SK-N-MC (cell line): ENCODE data around the gene JCHAIN.
"Not testable (repeated sequence)": the region's sequence is repeated elsewhere in the genome, so short reads cannot be mapped to it uniquely, and the experiment has no call there.

Experiments used
- DNase-seq: peaks from one replicate; pipeline ENCODE4 v3.0.0-alpha.2; 2011; ENCODE audit warnings: low read depth, low spot score
- H3K27ac ChIP-seq: fragments of 200-600 bp; sonication (generic); 2 replicates; pipeline ENCODE4 v1.5.1; 2016; ENCODE audit warnings: mixed run types
- H3K36me3 ChIP-seq: fragments of 200-600 bp; sonication (generic); 2 replicates; pipeline ENCODE4 v1.6.1; 2017; ENCODE audit warnings: antibody characterized with exemption, low read length, mixed read lengths; ENCODE audit not compliant: insufficient read depth
- H3K4me3 ChIP-seq: fragments of 200-600 bp; sonication (generic); 2 replicates; pipeline ENCODE4 v1.5.1; 2016
- H3K9ac ChIP-seq: fragments of 200-600 bp; sonication (generic); 2 replicates; pipeline ENCODE4 v1.8.0; 2017; ENCODE audit warnings: mixed run types, mixed read lengths; ENCODE audit not compliant: insufficient read length
- H3K9me3 ChIP-seq: fragments of 200-600 bp; sonication (generic); 2 replicates; pipeline ENCODE4 v1.6.1; 2017; ENCODE audit warnings: low read depth, mild to moderate bottlenecking, antibody characterized with exemption, low read length, moderate library complexity, mixed read lengths
- EZH2 ChIP-seq: fragments of 200-600 bp; sonication (generic); IDR thresholded peaks from one replicate; pipeline ENCODE4 v1.6.1; 2017; ENCODE audit warnings: antibody characterized with exemption
- FOXP2 ChIP-seq: optimal IDR thresholded peaks from 2 replicates; pipeline ENCODE3; 2011; ENCODE audit warnings: mild to moderate bottlenecking, moderate library complexity; ENCODE audit not compliant: insufficient read depth; ENCODE audit errors: extremely low read length, control extremely low read depth
- POLR2AphosphoS5 ChIP-seq: IDR thresholded peaks from 2 replicates; pipeline ENCODE4 v1.6.1; 2012; ENCODE audit warnings: mild to moderate bottlenecking, low read depth, low read length, borderline replicate concordance

Gene JCHAIN

DNA sequence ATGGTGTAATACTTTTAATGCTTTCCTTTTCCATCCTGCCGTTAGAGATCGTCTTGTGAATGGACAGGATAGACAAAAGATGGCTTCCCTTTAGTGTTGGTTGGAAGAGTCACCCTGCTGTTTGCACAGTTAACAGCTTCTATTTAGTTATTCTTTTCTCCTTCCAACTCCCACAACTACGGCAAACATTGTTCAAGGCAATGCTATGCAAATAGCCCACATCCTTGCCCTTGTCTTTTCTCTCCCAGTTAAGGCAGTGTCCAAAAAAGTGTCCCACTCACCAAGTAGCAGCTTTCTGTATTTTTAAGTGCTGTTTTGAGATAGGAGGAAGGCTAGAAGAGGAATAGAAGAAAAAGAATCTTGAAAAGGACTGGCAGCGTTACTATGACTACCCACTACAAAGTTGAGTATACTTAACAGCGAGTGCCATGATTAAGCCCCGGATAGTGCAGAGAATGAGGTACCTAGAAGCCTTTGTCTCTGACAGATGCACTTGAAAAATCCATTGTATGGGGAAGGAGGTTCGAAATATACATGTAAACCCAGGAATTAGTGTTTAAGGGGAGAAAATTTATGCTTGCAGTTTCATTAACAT is 43.4 kb upstream of the JCHAIN start:
- H3K9me3 ChIP-seq = no peaks in the 10 kb centered on the region
- H3K9ac ChIP-seq = no peak overlapping the region
- no peaks in the 10 kb centered on the region for H3K36me3 ChIP-seq
- TF ChIP-seq POLR2AphosphoS5 = no peak
- no peak for TF ChIP-seq FOXP2
- no peak for TF ChIP-seq EZH2
- no peak for DNase-seq
- H3K4me3 ChIP-seq = no peak overlapping the region
- H3K27ac ChIP-seq = 0 out of 2 replicates have a peak overlapping the region, but pooled peaks have one; percentile 33

DNA sequence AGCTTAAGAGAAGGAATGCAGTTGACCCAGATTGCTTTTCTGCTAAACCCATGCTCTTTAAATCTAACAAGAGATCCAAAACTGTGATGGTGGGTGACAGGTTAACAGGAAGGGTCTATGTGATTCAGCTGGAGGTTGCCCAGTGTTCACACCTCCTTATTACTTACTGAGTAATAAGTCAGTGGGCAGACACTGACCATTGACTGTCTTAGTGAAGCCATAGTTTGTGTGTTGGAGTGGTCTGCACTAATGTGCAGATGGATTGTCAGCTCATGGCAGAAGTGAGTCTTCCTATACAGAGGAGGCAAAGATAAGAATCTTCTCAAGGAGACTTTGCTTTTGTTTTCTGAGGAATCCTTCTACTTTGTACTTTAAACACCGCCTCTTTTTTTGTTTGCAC is 40.2 kb upstream of the JCHAIN start:
- TF ChIP-seq FOXP2 (no peak), EZH2 (no peak), POLR2AphosphoS5 (no peak)
- H3K9ac ChIP-seq = peak overlapping the region; percentile 82
- 0 out of 2 replicates have a peak overlapping the region, but pooled peaks have one; percentile 66 for H3K27ac ChIP-seq
- H3K9me3 ChIP-seq = no peaks in the 10 kb centered on the region
- peak overlapping the region; percentile 88 for H3K4me3 ChIP-seq
- DNase-seq = no peak
- no peaks in the 10 kb centered on the region for H3K36me3 ChIP-seq

DNA sequence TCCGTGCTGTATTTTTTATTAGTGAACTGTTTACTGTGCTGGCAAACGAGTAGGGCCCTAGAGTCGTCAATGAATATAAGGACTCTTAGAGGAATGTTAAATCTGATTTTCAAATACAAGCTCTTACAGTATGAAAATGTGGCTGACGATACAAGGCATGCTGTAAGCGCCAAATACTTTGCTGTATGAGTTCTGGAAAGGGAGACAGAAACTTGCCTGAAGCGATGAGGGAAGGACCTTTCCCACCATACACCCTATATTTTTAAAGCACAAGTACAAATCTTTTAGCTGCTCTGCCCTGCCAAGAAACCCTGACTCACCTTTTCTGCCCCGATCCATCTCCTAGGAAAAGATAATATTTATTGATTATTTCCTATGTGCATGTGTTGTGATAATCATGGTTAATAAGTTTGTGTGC is 39.7 kb upstream of the JCHAIN start:
- H3K4me3 ChIP-seq = peak overlapping the region; percentile 88
- TF ChIP-seq FOXP2 = no peak
- TF ChIP-seq EZH2 = no peak
- no peak for DNase-seq
- H3K27ac ChIP-seq = peak overlapping the region; percentile 66
- no peaks in the 10 kb centered on the region for H3K9me3 ChIP-seq
- no peaks in the 10 kb centered on the region for H3K36me3 ChIP-seq
- H3K9ac ChIP-seq = peak overlapping the region; percentile 82

DNA sequence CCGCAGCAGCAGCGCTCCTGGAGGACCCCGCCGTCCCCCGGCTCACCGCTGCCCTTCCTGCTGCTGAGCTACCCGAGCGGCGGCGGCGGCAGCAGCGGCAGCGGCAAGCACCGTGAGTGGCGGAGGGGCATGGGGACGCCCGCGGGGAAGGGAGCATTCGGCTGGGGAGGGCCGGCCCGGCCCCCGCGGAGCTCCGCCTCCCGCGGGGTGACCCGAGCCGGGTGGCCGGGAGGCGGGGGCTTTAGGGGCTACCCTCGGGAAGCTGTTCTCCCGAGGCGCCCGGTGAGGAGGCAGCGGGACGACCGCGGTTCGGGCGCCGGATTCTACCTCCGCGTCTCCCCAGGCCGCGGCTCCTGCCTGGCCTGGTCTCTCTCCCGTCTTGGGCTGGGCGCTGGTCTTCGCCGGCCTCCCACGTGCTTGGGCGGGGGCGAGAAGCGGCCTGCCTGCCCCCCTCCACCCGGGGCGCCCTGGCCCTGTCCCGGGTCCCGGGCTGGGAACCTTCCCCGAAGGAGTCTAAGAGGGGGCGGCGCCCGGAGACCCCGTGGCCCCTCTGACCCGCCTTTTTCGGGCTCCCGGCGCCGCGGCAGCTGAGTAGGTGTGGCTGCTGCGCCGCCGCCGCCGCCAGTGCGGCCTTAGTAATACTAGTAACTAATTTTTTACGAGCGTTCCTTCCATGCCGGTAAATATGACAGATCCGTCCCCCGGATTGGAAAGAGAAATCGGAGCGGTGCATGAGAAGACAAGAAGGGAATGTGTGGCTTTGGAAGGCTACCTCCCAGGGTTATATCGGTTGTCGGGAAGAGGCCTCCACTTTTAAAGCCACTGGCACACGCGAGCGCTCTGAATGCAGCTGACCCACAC is 39.1 kb upstream of the JCHAIN start:
- peak; percentile 74; the same call in 1 of the 2 replicates for TF ChIP-seq POLR2AphosphoS5
- no peak for TF ChIP-seq FOXP2

DNA sequence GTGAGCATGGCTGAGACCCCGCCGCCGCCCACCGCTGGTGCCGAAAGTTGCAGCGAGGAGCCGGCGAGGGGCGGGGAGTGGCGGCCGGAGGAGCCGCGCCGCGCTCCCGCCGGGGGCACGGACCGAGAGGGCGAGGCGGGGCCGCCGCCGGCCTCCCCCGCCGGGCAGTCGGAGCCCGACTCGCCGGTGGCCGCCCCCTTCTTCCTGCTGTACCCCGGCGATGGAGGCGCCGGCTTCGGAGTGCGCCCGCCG is 38.5 kb upstream of the JCHAIN start:
- DNase-seq = no peak
- Histone ChIP-seq H3K36me3 (no peaks in the 10 kb centered on the region), H3K9ac (peak overlapping the region; percentile 82), H3K4me3 (peak overlapping the region; percentile 88), H3K27ac (peak overlapping the region; percentile 85), H3K9me3 (no peaks in the 10 kb centered on the region)
- TF ChIP-seq POLR2AphosphoS5 (no peak), FOXP2 (no peak), EZH2 (no peak)

More for the DNA sequence above, 39.1 kb upstream of the JCHAIN start:
- peak overlapping the region; percentile 88 for H3K4me3 ChIP-seq
- H3K27ac ChIP-seq = peak overlapping the region; percentile 66
- H3K36me3 ChIP-seq = no peaks in the 10 kb centered on the region
- H3K9ac ChIP-seq = peak overlapping the region; percentile 82
- H3K9me3 ChIP-seq = no peaks in the 10 kb centered on the region
- no peak for DNase-seq

DNA sequence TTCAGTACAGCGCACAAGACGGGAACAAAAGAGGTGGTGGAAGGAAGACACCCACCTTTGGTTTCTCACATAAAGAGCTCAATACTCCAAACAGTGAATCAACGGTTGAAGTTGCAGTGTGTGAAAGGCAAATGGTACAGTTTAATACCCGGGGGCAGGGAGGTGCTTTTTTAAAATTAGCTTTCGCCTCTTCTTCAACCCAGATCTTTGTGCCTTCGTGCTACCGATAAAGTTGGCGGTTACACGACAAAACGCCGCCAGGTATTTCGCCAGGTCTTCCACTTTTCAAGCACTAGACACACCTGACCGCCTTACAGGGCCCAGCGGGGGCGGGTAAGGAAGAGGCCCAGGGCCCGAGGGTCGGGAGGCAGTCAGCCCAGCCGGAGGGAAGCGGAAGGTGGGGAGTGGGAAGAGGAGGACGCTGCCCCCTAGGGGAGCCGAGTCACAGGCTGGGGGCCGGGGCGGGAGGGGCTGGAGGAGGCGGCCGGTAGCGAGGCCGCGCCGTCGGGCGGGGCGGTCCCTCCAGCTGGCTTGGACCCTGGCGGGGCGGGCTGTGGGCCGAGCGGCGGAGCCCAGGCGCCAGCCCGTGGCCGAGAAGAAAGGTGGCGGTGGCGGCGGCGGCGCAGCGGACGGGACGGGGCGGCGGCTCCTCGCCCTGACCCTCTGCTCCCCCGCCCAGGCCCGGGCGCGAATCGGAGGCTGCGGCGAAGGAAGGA is 38.1 kb upstream of the JCHAIN start:
- H3K4me3 ChIP-seq = peak overlapping the region; percentile 88
- peak overlapping the region; percentile 85 for H3K27ac ChIP-seq
- TF ChIP-seq POLR2AphosphoS5 (peak; percentile 62), FOXP2 (no peak)
- H3K9ac ChIP-seq = peak overlapping the region; percentile 82
- DNase-seq = no peak
- no peaks in the 10 kb centered on the region for H3K36me3 ChIP-seq
- H3K9me3 ChIP-seq = no peaks in the 10 kb centered on the region

DNA sequence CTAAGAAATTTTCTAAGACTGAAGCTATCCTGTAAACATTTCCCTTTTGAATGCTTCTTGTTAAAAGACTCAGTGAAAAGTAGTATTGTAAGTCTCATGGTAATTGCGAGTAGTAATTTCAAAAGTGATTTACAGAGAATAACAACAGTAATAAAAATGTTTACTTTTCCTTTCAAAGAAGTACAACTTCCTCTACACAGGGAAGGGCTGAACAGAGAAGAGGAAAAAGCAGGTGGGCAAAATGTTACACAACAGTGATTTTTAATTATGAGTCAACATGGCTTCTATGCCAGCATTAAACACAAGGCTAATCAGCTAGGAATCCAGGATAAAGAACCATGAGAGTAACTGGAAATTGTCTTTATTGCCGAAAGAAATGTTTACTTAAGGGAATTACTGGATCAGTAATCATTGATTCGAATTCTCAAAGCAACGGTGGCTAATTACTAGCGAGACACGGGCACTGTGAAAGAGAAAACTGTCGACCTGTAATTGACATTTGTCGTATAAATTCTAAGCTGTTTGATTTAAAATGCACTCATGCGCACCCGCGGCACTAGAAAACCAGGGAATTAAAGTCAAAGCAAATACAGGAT is 37.4 kb upstream of the JCHAIN start:
- Histone ChIP-seq H3K27ac (peak overlapping the region; percentile 85), H3K9ac (peak overlapping the region; percentile 82), H3K9me3 (no peaks in the 10 kb centered on the region), H3K36me3 (no peaks in the 10 kb centered on the region), H3K4me3 (peak overlapping the region; percentile 88)
- DNase-seq = no peak
- TF ChIP-seq EZH2 (no peak), POLR2AphosphoS5 (no peak), FOXP2 (no peak)

DNA sequence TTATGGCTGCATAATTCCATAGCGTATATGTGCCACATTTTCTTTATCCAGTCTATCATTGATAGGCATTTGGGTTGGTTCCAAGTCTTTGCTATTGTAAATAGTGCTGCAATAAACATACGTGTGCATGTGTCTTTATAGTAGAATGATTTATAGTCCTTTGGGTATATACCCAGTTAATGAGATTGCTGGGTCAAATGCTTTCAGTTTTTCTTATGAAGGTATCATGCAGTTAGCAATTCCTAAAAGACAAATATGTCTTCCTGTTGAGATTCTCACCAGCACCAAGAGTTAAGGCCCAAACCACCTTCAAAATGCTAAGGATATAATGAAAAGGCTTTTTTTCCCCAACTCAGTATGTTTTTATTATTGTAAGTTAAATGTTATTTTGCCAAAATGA is 36.3 kb upstream of the JCHAIN start:
- H3K27ac ChIP-seq = 0 out of 2 replicates have a peak overlapping the region, but pooled peaks have one; percentile 19
- H3K36me3 ChIP-seq, DNase-seq, H3K4me3 ChIP-seq, H3K9me3 ChIP-seq, H3K9ac ChIP-seq: not testable (repeated sequence)
